HL-60 (cell line): Measurements from ENCODE around the gene XPO1.

Experiments used
- DNase-seq, 2 experiments: peaks; one replicate each; pipeline ENCODE4 v3.0.0-alpha.2; 2010 to 2020; ENCODE audit warnings: low read depth in 1 of 2, low spot score in 1 of 2
- H3K27ac ChIP-seq: fragments of 250-450 bp; sonication (Bioruptor Pico); replicated peaks from 2 replicates; pipeline ENCODE4 v1.5.1; 2020; ENCODE audit warnings: mild to moderate bottlenecking, moderate library complexity
- H3K27me3 ChIP-seq: fragments of 250-450 bp; sonication (Bioruptor Pico); 2 replicates; pipeline ENCODE4 v1.5.1; 2021; ENCODE audit warnings: mild to moderate bottlenecking, moderate library complexity; ENCODE audit not compliant: insufficient read depth, poor library complexity, severe bottlenecking
- H3K4me3 ChIP-seq: replicated peaks from 2 replicates; pipeline ENCODE4 v1.5.1; 2011; ENCODE audit warnings: mild to moderate bottlenecking, control low read depth, low read length; ENCODE audit not compliant: insufficient read depth
- GABPA ChIP-seq: IDR thresholded peaks from 2 replicates; pipeline ENCODE4 v1.6.1; 2012; ENCODE audit warnings: low read depth
- POLR2AphosphoS5 ChIP-seq: IDR thresholded peaks from 2 replicates; pipeline ENCODE4 v1.6.1; 2012; ENCODE audit warnings: low read depth
- SPI1 ChIP-seq: IDR thresholded peaks from 2 replicates; pipeline ENCODE4 v1.6.1; 2012; ENCODE audit warnings: low read depth, mild to moderate bottlenecking, borderline replicate concordance
- TF ChIP-seq, protein P1 (sequence below): IDR thresholded peaks from 2 replicates; pipeline ENCODE4 v1.6.1; 2012; ENCODE audit warnings: low read depth; ENCODE audit not compliant: insufficient replicate concordance
- TF ChIP-seq, protein P2 (sequence below): IDR thresholded peaks from one replicate; pipeline ENCODE4 v1.5.1; 2011; ENCODE audit warnings: low read length, control low read depth, inconsistent platforms; ENCODE audit not compliant: insufficient read depth

The XPO1 gene

DNA sequence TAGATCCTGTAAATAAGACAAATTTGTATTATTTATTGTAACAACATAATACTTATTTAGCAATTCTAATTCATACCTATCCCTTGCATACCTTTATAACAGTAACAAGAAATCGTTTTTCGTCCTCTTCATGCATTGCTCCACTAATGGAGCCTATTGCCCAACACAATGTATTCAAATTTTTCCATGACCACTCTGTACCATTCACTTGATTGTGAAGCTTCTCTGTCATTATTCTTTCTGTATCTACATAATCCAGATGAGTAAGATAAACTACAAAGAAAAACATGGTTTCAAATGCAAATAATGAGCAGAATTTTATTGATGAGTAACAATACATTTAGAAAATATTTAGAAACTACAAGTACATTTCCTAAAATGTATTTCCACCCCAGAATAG, 45.7 kb downstream of the XPO1 start:
- no peak overlapping the region for H3K27ac ChIP-seq
- TF ChIP-seq GABPA (no peak), POLR2AphosphoS5 (no peak), SPI1 (no peak)
- TF ChIP-seq, protein P1, sequence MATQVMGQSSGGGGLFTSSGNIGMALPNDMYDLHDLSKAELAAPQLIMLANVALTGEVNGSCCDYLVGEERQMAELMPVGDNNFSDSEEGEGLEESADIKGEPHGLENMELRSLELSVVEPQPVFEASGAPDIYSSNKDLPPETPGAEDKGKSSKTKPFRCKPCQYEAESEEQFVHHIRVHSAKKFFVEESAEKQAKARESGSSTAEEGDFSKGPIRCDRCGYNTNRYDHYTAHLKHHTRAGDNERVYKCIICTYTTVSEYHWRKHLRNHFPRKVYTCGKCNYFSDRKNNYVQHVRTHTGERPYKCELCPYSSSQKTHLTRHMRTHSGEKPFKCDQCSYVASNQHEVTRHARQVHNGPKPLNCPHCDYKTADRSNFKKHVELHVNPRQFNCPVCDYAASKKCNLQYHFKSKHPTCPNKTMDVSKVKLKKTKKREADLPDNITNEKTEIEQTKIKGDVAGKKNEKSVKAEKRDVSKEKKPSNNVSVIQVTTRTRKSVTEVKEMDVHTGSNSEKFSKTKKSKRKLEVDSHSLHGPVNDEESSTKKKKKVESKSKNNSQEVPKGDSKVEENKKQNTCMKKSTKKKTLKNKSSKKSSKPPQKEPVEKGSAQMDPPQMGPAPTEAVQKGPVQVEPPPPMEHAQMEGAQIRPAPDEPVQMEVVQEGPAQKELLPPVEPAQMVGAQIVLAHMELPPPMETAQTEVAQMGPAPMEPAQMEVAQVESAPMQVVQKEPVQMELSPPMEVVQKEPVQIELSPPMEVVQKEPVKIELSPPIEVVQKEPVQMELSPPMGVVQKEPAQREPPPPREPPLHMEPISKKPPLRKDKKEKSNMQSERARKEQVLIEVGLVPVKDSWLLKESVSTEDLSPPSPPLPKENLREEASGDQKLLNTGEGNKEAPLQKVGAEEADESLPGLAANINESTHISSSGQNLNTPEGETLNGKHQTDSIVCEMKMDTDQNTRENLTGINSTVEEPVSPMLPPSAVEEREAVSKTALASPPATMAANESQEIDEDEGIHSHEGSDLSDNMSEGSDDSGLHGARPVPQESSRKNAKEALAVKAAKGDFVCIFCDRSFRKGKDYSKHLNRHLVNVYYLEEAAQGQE = no peak
- TF ChIP-seq, protein P2, sequence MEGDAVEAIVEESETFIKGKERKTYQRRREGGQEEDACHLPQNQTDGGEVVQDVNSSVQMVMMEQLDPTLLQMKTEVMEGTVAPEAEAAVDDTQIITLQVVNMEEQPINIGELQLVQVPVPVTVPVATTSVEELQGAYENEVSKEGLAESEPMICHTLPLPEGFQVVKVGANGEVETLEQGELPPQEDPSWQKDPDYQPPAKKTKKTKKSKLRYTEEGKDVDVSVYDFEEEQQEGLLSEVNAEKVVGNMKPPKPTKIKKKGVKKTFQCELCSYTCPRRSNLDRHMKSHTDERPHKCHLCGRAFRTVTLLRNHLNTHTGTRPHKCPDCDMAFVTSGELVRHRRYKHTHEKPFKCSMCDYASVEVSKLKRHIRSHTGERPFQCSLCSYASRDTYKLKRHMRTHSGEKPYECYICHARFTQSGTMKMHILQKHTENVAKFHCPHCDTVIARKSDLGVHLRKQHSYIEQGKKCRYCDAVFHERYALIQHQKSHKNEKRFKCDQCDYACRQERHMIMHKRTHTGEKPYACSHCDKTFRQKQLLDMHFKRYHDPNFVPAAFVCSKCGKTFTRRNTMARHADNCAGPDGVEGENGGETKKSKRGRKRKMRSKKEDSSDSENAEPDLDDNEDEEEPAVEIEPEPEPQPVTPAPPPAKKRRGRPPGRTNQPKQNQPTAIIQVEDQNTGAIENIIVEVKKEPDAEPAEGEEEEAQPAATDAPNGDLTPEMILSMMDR = no peak
- H3K27me3 ChIP-seq = no peaks in the 10 kb centered on the region
- DNase-seq = no peak
- H3K4me3 ChIP-seq = no peak overlapping the region

DNA sequence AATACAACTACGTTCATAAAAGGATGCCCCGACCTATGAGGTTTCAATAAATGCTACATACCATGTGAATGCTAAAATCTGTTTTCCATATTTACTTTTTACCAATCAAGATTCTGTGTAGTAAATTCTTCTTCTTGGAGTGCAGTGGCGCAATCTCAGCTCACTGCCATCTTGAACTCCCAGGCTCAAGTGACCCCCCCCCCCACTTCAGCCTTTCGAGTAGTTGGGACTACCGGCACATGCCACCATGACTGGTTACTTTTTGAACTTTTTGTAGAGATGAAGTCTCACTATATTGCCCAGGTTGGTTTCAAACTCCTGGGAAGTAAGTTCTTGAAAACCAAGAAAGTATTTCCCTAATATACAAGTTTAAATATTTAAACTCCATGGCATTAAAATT, 52.9 kb downstream of the XPO1 start:
- no peaks in the 10 kb centered on the region for H3K27me3 ChIP-seq
- H3K4me3 ChIP-seq = no peak overlapping the region
- H3K27ac ChIP-seq = no peak overlapping the region
- DNase-seq = no peak
- TF ChIP-seq, protein P1 = no peak
- no peak for TF ChIP-seq GABPA
- TF ChIP-seq SPI1 = no peak
- no peak for TF ChIP-seq POLR2AphosphoS5
- TF ChIP-seq, protein P2 = no peak

DNA sequence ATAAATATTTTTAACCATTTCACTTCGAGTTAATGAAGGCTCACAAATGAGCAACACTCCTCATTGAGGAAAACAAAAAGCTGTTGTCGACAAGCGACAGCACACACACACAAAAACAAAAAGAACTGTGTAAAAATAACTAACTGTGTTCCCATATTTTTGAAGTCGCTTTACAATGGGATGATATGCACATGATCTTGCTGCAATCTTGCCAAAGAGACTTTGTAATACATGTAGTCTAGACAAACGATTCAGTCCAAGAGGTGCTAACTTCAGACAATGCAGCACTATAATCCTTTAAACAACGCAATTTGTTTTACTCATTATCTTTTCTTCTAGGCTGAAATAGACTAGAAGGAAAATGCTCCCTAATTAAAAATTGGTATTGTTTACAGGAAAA, 60.1 kb downstream of the XPO1 start:
- H3K27ac ChIP-seq = no peak overlapping the region
- H3K4me3 ChIP-seq = no peak overlapping the region
- TF ChIP-seq GABPA = no peak
- TF ChIP-seq SPI1 = no peak
- TF ChIP-seq, protein P1 = no peak
- TF ChIP-seq POLR2AphosphoS5 = no peak
- TF ChIP-seq, protein P2 = no peak
- DNase-seq = no peak
- no peaks in the 10 kb centered on the region for H3K27me3 ChIP-seq
